ENCODE measurements around the gene PLEKHB2.

The PLEKHB2 gene

DNA sequence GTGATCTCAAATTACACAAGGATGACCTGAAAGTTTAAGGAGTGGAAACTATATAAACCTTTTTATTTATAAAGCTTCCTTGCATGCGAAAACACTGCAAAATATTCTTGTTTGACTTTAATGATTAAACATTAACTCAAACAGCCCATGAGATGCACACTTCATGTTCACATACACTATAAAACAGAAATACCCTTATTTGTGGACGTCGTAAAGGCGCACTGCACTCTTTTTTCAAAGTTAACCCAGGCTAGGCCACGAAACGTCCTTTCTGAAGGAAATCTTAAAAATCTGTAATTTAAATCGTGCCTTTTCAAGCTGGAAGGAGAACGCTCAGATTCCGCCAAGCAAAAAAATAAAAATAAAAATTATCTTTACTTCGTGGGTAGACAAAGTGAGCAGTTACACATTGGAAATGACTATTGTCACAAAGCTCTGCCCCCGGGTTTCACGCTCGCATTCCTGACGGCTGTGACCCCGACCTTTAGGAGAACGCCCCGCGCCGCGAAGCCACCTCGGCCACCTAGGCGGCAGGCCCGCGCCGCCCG lies 12.6 kb upstream of the PLEKHB2 start:
- Histone ChIP-seq H3K9me3 (ENCODE audit: low read depth, low read length) (no peaks in the 10 kb centered on the region), H3K27ac (peak overlapping the region; percentile 73), H3K4me3 (peak overlapping the region; percentile 93), H3K9ac (ENCODE audit: insufficient read length) (peak overlapping the region; percentile 95), H3K36me3 (ENCODE audit: insufficient read depth, low read length) (peaks cover 34% of the 10 kb centered on the region)
- no peak for DNase-seq (ENCODE audit: low read depth, low spot score)
- TF ChIP-seq EZH2 (IDR thresholded peaks at IDR 0.05) (no peak), POLR2AphosphoS5 (IDR thresholded peaks at IDR 0.05; ENCODE audit: borderline replicate concordance, low read depth, low read length) (no peak), FOXP2 (optimal IDR thresholded peaks at IDR 0.05; ENCODE audit: control extremely low read depth, extremely low read length, insufficient read depth) (no peak)

DNA sequence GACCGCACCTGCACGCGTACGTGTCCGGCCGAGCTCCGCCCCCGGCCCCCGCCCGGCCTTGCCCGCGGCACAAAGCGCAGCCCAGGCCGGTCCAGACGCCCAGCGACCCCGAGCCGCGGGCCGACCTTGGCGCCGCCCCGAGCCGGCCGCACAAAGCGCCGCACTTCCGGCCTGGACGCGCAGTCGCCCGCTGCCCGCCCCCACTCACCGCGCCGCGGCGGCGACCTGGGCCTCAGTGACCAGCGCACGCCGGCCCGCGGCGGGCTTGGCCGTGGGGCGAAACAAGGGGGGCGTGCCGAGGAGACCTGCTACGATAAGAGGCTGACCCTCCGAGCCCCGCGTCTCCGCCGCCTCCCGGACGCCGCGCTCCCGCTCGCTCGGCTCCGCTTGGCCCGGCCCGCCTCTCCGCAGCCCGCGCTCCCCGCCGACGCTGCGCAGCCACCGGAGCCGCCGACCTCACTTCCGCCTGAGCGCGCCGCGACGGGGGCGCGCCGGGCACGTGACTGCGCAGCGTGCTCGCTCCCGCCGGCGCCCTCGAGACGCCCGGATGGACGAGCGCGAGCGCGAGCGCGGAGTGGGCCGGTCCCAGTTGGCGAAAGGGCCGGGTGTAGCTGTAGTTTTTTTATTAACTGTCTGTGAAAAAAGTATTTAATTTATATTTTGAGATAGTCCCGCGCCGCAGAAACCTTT lies 12.0 kb upstream of the PLEKHB2 start, which contains the start of gene FAM168B:
TSS of gene FAM168B (minus strand) at position 455 of the 690 bp plus-strand sequence. CDS start 10,814 bp downstream, outside the sequence.
- Histone ChIP-seq H3K36me3 (ENCODE audit: insufficient read depth, low read length) (peaks cover 28% of the 10 kb centered on the region), H3K27ac (peak within 1 kb of the TSS; percentile 92), H3K9me3 (ENCODE audit: low read depth, low read length) (no peaks in the 10 kb centered on the region), H3K4me3 (peak within 1 kb of the TSS; percentile 93), H3K9ac (ENCODE audit: insufficient read length) (peak within 1 kb of the TSS; percentile 95)
- no peak for DNase-seq (ENCODE audit: low read depth, low spot score)
- TF ChIP-seq POLR2AphosphoS5 (IDR thresholded peaks at IDR 0.05; ENCODE audit: borderline replicate concordance, low read depth, low read length) (peak; percentile 82), EZH2 (IDR thresholded peaks at IDR 0.05) (no peak), FOXP2 (optimal IDR thresholded peaks at IDR 0.05; ENCODE audit: control extremely low read depth, extremely low read length, insufficient read depth) (peak; percentile 46)

DNA sequence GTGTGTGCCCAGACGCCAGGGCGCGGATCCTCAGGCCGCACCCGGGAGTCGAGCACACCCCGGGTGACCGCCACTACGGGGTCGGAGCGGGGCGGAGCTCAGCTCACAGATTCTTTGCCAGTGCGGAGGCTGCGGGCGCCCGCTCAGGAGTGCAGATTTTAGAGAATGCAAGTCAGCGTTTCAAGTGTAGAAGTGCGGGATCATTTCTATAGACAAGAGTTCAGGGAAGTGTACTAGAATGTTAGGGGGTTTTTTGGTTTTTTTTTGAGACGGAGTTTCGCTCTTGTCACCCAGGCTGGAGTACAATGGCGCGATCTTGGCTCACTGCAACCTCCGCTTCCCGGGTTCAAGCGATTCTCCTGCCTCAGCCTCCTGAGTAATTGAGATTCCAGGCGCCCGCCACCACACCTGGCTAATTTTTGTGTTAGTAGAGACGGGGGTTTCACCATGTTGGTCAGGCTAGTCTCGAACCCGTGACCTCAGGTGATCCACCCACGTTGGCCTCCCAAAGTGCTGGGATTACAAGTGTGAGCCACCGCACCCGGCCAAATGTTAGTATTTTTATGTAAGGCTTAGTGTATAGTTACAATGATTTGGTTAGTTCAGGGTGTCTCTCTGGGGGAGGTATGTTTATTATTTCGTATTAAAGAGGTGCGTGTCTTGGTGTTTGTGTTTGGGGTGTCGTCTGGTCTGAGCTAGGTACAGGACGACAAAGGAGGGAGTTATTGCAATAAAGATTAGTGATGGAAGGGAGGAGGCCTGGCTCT lies 11.3 kb upstream of the PLEKHB2 start:
- Histone ChIP-seq H3K9me3 (ENCODE audit: low read depth, low read length) (no peaks in the 10 kb centered on the region), H3K9ac (ENCODE audit: insufficient read length) (peak overlapping the region; percentile 95), H3K36me3 (ENCODE audit: insufficient read depth, low read length) (peaks cover 20% of the 10 kb centered on the region), H3K27ac (peak overlapping the region; percentile 92), H3K4me3 (peak overlapping the region; percentile 93)
- TF ChIP-seq POLR2AphosphoS5 (IDR thresholded peaks at IDR 0.05; ENCODE audit: borderline replicate concordance, low read depth, low read length) (no peak), FOXP2 (optimal IDR thresholded peaks at IDR 0.05; ENCODE audit: control extremely low read depth, extremely low read length, insufficient read depth) (no peak), EZH2 (IDR thresholded peaks at IDR 0.05) (no peak)
- no peak for DNase-seq (ENCODE audit: low read depth, low spot score)

DNA sequence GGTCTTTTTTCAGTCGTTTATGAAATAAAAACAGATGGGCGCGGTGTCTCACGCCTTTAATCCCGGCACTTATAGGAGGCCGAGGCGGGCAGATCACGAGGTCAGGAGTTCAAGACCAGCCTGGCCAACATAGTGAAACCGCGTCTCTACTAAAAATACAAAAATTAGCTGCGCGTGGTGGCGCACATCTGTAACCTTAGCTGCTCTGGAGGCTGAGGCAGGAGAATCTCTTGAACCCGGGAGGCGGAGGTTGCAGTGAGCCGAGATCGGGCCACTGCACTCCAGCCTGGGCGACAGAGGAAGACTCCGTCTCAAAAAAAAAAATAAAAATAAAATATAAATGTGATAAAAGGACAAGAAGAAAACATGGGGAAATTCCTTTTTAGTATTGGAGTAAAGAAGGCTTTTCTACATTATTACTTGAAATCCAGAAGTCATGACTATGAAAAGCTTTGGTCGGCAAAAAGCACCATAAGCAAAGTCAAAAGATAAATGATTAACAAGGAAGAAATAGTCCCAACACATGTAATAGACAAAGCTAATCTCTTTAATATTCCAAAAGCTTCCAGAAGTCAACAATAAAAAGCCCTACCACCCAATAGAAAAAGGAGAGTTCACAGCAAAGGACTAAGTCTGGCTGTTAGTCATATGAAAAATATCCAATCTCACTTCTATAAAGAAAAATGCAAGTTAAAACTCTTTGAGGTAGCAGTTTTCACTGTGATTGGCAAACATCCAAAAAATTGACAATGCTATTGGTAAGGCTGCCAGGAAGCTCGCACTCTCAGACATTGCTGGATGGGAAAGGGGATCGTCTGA lies 10.5 kb upstream of the PLEKHB2 start:
- peak overlapping the region; percentile 93; the same call in 1 of the 2 replicates for H3K4me3 ChIP-seq
- TF ChIP-seq EZH2 (IDR thresholded peaks at IDR 0.05) (no peak), FOXP2 (optimal IDR thresholded peaks at IDR 0.05; ENCODE audit: control extremely low read depth, extremely low read length, insufficient read depth) (no peak), POLR2AphosphoS5 (IDR thresholded peaks at IDR 0.05; ENCODE audit: borderline replicate concordance, low read depth, low read length) (no peak)
- no peaks in the 10 kb centered on the region for H3K9me3 ChIP-seq (ENCODE audit: low read depth, low read length)
- peaks cover 13% of the 10 kb centered on the region for H3K36me3 ChIP-seq (ENCODE audit: insufficient read depth, low read length)
- no peak overlapping the region for H3K9ac ChIP-seq (ENCODE audit: insufficient read length)
- no peak for DNase-seq (ENCODE audit: low read depth, low spot score)
- peak overlapping the region; percentile 92; the same call in 1 of the 2 replicates for H3K27ac ChIP-seq

DNA sequence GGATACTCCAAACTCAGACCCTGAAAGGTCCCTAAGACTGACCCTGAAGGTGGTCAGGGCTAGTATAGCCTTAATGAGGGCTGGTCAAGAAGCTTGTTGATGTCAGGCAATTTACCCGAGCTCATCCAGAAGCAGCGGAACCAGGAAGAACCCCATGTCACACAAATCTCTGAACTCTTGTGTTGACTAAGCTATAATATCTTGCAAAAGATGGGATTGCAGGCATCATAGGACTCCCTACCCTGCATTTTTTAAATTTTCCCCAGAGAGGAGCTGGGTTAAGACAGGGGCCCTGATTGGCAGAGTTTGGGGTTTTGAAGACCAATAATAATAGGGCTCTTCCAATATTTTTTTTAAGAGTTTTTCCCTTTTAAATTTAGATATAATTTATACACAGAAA lies 2.0 kb upstream of the PLEKHB2 start:
- Histone ChIP-seq H3K36me3 (ENCODE audit: insufficient read depth, low read length) (no peaks in the 10 kb centered on the region), H3K9ac (ENCODE audit: insufficient read length) (no peak overlapping the region), H3K4me3 (no peak overlapping the region), H3K9me3 (ENCODE audit: low read depth, low read length) (no peaks in the 10 kb centered on the region), H3K27ac (no peak overlapping the region)
- no peak for TF ChIP-seq FOXP2 (optimal IDR thresholded peaks at IDR 0.05; ENCODE audit: control extremely low read depth, extremely low read length, insufficient read depth)
- TF ChIP-seq POLR2AphosphoS5 (IDR thresholded peaks at IDR 0.05; ENCODE audit: borderline replicate concordance, low read depth, low read length), result no peak
- TF ChIP-seq EZH2 (IDR thresholded peaks at IDR 0.05), result no peak
- no peak for DNase-seq (ENCODE audit: low read depth, low spot score)

DNA sequence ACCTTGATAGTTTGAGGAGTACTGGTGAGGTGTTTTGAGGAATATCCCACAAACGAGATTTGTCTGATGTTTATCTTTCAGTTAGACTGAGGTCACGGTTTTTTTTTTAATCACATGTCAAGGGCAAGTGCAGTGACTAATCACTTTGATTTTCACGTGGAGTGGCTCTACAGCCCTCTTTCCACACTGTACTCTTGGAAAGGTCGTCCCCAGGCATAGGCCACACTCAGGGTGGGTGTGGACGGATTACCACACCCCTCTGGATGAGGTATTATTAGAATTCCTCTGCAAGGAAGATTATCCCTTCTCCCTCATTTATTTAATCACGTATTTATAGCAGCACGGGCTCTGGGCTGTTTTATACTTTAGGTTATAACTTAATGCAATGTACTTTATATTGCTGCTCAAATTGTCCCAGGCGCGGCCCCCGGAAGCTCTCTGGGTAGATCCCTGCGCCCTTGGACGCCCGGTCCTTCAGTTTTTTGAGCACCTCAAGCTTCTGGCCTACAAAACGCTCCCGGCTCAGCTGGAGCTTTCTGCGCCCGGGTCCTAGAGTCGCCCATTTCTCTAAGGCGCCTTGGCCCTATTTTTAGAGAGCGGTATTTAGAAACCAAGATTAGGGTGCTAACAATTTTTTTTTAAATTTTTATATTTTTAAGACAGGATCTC lies 515 bp upstream of the PLEKHB2 start:
- Histone ChIP-seq H3K9ac (ENCODE audit: insufficient read length) (peak overlapping the region; percentile 91), H3K36me3 (ENCODE audit: insufficient read depth, low read length) (peaks cover 4% of the 10 kb centered on the region; the same call in 1 of the 2 replicates), H3K9me3 (ENCODE audit: low read depth, low read length) (no peaks in the 10 kb centered on the region), H3K4me3 (peak overlapping the region; percentile 91), H3K27ac (peak overlapping the region; percentile 89)
- no peak for TF ChIP-seq FOXP2 (optimal IDR thresholded peaks at IDR 0.05; ENCODE audit: control extremely low read depth, extremely low read length, insufficient read depth)
- no peak for DNase-seq (ENCODE audit: low read depth, low spot score)

DNA sequence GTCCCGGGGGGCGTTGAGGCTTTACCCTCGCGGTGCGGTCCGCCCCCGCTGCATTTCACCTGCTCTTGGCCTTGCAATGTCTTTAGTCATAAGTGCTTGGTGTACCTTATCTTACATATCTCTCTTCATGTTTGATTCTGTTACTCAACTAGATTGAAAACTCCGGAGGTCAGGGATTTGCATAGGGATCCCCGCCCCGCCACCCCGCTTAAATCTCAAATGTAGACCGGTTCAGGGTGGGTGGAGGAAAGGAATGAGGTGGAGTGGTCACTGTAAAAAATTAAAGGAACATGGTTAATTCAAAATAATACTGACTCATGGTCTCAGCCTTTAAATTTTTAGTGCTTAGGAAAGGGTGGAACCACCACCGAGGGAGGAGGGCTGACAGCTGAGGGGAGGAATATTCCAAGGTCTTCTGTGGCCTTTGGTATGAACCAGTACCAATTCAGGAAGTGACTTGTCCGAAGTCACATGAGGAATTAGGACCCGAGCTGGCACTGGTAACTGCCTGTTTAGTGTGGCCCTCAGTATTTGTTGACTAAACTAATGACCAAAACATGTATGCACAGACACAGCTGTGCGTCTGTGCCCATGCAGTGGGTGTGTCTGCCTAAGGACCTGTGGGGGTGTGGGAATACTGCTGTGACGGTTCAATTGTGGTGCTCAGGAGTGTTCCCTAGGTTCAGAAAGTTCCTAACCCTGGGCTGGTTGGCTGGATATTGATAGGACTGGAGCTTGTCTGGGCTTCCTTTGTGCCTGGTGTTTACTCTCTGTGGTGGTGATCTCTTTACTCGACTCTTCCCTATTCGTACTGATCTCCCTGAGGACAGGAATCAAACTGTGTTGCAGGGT lies 1.0 kb downstream of the PLEKHB2 start:
- Histone ChIP-seq H3K36me3 (ENCODE audit: insufficient read depth, low read length) (peaks cover 10% of the 10 kb centered on the region), H3K27ac (no peak overlapping the region), H3K9me3 (ENCODE audit: low read depth, low read length) (no peaks in the 10 kb centered on the region), H3K9ac (ENCODE audit: insufficient read length) (peak overlapping the region; percentile 91), H3K4me3 (peak overlapping the region; percentile 91)
- TF ChIP-seq EZH2 (IDR thresholded peaks at IDR 0.05) (no peak), FOXP2 (optimal IDR thresholded peaks at IDR 0.05; ENCODE audit: control extremely low read depth, extremely low read length, insufficient read depth) (no peak)
- no peak for DNase-seq (ENCODE audit: low read depth, low spot score)
